HG02981 (cell line): ENCODE data around the gene FXYD5.
"Not testable (repeated sequence)": the region's sequence is repeated elsewhere in the genome, so short reads cannot be mapped to it uniquely, and the experiment has no call there.

ENCODE experiments used
- ATAC-seq: cut with Tn5 transposase; IDR thresholded peaks from one replicate; pipeline ENCODE4 v1.9.1; 2021; ENCODE audit warnings: mild to moderate bottlenecking, moderate library complexity; ENCODE audit not compliant: unreplicated experiment

Gene FXYD5

DNA sequence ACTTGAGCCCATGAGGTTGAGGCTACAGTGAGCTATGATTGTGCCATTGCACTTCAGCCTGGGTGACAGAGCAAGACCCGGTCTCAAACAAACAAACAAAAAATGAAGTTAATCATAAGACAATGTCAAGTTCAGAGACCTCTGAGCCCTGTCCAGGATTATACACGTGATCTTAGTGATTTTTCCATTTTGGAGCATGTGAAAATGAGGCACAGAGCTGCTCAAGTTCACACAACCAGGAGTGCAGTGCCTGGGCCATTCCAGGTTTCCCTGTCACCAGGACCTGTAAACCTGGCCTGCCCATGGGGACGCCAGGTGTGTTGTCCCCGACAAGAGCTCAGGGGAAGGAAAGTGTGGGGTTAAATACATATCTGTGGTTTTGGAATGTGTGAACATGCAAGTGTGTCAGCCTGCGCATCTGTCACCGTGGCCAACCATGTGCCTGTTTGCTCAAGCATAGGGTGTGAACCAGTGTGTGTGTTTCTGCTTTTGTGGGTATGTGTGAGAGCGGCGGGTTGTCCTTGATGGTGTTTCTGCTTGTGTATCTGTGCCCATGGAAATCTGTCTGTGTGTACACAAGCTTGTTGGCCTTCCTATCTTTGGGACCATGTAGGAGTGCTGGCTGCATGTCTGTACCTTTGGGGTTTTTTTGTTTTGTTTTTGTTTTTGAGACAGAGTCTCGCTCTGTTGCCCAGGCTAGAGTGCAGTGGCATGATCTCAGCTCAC lies 17.4 kb upstream of the FXYD5 start:
- ATAC-seq, result no peak

DNA sequence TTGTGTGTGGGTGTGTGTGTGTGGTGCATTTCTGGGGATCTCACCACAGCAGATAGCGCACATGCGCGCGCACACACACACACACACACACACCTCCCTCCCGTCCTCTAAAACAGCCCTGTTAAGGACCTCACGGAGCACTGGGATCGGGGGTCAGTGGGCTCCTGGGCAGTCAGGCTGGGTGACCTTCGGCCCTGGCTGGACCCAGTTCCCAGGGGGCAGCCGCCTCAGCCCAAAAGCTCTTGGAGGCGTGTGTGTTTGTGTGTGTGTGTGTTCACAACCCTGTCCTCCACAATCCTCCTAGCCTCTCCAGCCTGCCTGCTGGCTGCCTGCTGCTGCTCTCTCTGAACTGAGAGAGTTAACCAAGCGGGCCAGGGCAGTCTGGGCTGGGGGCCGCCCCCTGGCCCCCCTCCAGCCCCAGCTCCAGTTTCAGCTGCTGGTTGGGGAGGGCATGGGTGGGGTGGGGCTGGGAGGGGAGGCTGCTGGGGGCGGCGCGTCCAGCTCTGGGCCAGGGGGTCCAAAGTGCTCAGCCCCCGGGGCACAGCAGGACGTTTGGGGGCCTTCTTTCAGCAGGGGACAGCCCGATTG lies 16.1 kb upstream of the FXYD5 start, which contains the start of gene FXYD1:
Gene FXYD1 (plus strand): TSS at position 520 of the 588 bp plus-strand sequence. CDS start 1,256 bp downstream, outside the sequence.
- no peak for ATAC-seq

DNA sequence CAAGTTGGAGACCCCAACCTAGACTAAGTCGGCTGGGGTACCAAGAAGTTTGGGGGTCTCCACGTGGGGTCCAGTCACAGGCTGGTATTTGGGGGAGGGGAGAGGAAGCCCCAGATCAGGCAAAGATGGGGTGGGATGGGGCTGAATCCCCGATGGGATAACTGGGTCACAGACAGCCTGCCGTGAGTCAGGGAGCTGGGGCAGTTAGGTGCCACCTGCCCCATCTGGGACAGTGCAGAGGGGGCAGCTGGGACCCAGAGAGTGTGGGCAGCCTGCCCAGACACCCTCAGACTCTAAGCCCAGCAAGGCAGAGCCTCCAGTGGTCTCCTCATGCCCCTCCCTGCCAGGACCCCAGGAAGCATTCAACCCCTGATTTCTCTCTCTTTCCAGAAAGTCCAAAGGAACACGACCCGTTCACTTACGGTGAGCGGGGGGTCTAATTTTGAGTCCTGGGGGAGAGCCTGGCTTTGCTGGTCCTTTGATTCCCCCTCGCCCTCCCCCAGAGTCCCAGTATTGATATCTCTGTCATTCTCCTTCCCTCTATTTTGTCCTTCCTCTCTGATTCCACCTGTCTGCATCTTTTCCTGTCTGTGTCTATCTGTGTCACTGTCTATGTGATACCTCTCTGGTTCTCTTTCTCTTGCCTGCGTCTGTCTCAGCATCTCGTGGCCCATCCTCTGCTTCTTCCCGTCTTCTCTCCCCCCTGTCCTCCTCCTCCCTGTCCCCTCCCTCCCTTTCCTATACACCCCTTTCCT lies 14.2 kb upstream of the FXYD5 start:
- no peak for ATAC-seq

DNA sequence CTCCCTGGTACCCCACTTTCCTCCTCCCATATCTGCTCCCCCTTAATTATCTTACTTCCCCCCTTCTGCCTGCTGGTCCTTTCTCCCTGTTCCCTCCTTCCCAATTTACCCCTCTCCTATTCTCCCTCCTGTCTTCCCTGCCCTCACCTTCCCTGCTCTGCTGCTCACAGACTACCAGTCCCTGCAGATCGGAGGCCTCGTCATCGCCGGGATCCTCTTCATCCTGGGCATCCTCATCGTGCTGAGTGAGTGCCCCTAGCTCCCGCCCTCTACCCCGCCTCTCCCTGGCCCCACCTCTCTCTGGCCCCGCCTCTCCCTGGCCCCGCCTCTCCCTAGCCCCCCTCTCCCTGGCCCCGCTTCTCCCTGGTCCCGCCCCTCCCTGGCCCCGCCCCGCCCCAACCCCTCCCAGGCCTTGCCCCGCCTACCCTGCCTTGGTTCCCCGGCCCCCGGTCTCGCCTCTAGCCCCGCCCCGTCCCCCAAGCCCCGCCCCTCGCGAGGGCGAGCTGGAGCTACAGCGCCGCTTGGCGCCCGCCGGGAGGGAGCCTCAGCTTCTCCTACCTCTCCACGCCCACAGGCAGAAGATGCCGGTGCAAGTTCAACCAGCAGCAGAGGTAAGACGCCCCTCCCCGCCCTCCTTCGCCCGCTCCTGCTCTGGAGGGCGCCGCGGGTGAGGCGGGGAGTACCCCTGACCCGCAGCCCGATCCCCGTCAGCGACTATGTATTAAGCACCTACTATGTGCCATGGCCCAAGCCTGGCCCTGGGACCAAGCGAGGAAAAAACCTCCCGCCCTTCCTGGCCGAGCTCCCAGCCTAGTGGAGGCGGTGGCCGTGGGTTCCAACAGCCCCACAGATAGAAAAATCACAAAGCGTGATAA lies 13.3 kb upstream of the FXYD5 start:
- no peak for ATAC-seq

DNA sequence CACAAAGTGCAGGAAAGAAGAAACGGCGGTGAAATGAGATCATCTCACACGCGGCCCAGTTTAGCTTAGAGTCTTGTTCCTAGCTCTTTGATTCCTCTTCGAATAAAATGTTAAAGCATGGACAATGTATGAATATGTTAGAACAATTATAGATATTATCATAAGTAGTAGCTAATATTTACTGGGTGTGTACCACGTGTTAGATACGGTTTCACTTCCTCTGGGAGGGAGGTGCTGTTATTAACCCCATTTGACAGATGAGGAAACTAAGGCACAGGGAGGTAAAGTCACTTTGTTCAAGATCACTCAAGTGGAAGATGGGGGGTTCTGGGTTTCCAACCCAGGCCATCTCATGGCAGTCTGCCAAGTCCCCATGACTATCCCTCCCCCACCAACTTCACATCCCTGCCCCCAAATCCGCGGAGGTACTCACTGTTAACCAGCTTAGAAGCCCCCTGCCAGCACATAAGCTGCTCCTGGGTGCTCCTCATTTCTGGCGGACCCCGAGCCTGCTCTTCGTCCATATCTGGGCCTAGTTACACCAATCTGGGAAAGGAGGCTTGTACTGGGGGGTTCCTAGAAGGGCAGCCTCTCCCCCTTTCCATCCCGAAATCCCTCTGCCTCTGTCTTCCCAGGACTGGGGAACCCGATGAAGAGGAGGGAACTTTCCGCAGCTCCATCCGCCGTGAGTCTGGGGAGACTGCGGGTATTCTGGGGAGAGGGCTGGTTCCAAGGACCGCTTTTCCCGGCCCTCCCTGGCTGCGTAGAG lies 12.5 kb upstream of the FXYD5 start:
- no peak for ATAC-seq

DNA sequence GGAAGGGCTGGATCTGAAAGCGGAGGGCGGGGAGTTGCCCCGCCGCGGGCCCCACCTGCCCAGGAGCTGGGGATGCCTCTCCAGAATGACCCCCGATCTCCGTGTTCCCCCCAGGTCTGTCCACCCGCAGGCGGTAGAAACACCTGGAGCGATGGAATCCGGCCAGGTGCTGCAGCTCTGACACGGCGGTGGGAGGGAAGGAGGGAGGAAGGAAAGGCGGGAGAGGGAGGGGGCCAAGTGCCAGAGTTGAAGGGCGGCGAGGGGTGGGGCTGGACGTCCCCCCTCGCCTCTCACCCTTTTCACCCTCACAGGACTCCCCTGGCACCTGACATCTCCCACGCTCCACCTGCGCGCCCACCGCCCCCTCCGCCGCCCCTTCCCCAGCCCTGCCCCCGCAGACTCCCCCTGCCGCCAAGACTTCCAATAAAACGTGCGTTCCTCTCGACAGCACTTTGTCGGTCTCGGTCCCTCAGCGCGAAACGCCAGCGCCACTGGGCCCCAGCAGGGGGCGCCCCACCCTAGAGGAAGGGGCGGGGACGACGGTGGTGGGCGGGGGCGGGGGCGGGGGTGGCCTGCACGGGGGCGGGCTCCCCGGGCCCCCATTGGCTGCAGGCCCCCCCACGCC lies 11.8 kb upstream of the FXYD5 start:
- no peak for ATAC-seq

DNA sequence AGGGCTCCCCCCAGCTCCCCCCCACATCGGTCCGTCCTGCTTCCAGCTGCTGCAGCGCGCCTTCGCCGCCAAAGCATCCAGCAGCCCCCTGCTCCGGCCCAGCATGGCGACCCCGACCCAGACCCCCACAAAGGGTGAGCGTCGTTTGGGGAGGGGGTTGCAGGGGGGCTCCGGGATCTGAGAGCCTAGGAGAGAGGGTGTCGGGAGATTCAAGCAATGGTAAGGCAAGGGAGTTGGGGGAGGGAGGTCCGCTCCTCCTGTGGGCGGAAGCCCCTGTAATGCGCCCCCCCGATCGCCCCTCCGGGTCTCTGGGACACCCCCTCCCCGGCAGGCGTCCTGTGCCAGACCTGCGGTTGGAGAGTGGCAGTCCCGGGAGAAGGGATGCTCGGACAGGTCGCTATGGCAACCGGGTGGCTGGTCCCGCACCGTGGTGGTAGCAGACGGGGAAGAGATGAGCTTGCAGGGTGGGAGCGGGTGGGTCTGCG lies 11.3 kb upstream of the FXYD5 start, which contains the start of gene FXYD7:
Gene FXYD7 (plus strand): TSS at position 25 of the 485 bp plus-strand sequence. CDS start 79 bp downstream, at position 104.
- ATAC-seq, result no peak

DNA sequence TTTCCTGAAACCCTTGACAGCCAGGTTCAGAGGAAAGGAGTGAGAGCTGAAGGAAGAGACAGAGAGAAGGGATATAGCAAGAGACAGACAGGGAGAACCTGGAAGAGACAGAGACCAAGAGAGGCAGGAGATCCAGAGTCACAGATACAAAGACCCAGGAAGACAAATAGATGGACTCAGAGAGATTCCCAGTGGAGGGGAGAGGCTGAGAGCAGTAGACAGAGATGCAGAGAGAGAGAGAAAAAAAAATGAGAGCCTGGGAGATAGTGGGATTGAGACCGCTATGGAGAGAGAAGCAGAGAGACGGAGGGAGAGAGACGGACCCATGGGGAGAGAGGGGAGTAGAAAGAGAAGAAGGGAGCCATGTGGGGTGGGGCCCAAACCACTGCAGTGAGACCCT lies 10.7 kb upstream of the FXYD5 start:
- ATAC-seq, result no peak

DNA sequence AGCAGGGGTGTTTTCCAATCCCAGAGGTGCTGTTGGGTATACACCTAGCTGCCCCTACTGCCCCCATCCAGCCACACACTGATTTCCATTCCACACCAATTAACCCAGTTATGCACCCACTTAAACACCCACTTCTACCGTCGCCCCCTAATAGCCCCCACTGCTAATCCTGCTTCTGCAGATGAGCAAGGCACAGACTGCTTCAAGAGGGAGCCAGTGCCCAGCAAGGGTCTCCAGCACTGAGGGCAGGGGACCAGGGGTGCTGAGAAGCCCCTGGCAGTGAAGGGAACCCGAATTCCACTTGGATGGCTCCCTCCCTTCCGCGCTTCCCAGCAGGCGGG lies 10.3 kb upstream of the FXYD5 start:
- no peak for ATAC-seq

DNA sequence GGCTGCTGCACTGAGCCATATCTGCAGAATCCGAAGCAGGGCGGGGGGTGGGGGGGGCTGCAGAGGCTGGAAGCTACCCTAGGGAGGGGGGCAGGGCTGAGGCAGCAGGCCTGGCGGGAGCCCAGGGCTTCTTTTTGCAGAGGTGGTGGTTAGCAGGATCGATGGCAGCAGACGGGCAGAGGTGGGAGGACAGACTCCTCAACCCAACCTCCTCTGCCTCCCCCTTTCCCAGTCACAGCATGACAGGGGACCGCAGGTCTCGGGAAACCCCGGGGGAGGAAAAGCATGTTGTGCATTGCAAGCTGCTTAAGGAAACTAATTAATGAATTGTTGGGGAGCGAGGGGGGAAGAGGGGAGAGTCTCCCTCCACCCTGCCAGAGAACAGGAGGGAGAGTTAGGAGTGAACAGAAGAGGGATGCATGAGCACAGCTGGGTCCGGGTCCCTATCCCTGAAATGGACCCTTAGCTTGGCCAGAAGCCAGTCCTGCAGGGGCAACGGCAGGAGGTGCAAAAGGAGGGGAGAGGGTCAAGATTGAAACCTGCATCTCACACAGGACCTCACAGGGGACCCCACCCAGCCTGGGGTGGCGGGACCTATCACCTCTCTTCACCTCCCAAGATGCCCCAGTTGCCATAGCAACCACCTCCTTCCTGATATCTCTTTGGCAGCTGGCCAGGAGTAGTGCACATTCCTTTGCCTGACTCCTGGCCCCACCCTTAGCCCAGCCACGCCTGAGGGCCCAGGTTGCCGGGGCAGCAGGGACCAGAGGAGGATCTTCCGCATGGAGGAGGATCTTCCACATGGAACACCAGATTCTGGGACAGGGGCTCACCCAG lies 9.7 kb upstream of the FXYD5 start:
- ATAC-seq, result no peak

DNA sequence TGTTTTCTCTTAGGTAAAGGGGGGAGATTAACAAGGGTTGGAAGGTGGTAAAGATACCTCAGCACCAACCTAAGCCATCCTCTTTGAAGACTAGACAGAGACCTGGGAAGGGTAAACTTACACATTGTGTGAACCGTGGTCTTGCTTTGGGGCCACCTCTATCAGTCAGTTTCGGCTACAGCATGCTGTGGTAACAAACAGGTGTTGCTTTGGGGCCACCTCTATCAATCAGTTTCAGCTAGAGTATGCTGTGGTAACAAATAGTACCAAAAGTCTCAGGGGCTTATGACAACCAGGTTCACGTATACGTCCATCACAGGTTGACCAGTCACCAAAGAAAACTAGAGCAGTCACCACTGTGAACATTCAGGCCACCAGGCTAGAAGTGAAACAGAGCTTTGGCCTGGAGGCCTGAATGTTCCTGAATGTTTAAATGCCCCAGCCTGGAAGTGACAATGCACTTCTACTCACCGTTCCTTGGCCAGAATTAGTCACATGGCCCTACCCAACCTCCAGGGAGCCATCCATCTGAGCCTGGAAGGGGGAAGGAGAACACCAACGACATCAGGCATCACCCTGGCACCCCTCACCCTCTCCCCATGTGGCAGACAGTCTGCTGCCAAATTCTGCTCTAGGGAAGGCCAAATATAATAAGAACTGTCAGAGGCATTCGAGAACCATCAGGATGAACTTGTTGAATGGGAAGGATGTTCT lies 7.6 kb upstream of the FXYD5 start:
- no peak for ATAC-seq

DNA sequence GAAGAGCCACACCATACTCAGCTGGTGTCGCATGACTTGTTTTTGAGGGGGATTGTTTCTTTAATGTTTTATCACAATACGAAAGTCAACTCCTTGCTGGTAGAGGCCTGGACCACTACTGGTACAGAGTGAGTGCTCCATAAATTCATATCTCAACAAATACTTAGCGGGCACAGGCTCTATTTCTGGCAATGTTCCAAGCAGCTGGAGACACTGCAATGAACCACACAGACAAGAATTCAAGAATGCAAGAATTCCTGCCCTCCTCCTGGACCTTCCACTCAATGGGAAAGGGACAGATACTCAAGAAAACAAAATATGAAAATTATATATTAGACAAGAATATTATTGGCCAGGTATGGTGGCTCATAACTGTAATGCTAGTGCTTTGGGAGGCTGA lies 5.1 kb upstream of the FXYD5 start:
- ATAC-seq, result no peak

DNA sequence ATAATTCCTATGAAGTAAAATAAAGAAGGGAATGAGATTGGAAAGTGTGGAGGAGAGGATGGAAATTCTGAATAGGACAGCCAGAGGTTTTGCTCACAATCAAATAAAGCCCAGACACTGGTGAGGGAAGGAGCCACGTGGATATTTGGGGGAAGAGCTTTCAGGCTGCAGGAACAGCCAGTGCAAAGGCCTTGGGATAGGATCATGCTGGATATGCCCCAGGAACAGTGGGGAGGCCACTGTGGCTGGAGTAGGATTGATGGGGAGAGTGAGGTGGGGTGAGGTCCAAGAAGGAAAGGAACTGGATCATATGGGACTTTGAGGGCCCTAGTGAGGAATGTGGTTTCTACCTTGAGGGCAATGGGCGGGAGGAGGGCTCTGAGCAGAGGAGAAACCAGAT lies 4.1 kb upstream of the FXYD5 start:
- ATAC-seq, result no peak

DNA sequence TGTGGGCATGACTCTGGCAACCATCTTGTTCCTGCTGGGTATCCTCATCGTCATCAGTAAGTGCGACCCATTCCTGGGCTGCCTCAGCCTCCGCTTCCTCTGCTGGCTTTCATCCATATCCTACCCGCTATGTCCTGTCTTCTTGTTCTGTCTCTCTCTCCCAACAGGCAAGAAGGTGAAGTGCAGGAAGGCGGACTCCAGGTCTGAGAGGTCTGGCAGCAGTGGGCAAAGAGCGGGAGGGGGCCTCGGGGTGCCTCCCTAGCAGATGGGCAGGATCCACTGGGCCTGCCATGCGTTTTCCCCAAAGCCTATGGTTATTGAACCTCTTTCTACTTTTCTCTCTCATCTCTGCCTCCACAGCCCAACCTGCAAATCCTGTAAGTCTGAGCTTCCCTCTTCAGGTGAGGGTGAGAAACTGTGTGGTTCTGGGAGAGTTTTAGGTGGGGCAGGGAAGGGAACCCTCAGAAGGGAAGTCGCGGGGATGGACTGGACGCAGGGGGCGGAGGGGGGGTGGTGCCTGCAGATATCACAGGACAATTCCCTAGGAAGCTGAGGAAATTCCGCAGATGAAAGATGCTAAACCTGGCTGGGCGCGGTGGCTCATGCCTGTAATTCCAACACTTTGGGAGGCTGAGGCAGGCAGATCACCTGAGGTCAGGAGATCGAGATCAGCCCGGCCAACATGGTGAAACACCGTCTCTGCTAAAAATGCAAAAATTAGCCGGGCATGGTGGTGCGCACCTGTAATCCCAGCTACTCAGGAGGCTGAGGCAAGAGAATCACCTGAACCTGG lies 3.1 kb upstream of the FXYD5 start:
- no peak for ATAC-seq

DNA sequence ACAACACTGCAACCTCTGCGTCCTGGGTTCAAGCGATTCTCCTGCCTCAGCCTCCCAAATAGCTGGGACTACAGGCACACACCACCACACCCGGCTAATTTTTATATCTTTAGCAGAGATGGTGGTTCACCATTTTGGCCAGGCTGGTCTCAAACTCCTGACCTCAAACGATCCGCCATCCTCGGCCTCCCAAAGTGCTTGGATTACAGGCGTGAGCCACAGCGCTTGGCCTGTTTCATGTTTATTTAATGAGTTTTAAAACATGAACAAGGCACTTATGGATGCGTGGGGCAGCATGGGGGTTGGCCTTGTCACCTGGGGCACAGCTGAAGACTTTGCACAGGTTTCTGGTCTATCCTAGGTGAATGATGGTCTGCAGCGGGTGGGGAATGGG lies 1.4 kb upstream of the FXYD5 start:
- not testable (repeated sequence) for ATAC-seq

DNA sequence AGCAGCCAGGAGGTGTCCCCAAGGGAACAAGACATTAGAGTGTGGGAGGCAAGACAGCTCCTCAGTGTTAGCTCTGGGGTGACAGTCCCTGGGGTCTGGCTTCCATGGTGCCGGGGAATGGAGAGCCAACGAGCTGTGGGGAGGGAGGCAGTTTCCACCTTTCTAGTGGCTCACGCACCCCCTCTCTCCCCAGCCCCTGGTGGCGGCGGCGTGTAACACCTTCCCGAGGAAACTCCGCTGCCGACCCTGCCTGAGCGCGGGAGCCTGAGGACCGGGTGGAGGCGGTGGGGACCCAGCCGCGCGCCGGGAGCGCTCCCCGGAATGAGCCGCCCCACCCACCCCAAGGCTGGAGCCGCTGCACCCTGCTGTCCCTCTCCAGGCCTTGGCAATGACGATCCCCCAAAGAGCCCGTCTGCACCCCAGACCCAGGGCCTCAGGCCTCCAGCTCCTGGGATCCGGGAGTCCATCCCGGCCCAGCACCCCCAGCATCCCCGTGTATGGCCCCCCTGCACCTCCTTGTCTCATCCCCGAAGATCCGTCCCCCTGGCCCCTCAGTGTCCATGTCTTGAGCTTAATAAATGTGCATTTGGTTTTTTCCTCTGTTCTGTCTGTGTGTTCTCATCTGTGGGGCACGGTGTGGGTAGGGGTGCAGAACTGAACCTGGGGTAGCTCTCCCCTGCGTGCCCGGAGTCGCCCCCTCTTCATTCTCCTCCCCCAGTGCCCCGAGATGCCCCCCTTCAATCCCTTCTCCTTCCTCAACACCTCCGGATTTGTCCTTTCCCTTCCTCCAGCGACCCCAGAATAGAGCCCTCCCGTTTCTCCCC lies 622 bp upstream of the FXYD5 start:
- ATAC-seq, result no peak

DNA sequence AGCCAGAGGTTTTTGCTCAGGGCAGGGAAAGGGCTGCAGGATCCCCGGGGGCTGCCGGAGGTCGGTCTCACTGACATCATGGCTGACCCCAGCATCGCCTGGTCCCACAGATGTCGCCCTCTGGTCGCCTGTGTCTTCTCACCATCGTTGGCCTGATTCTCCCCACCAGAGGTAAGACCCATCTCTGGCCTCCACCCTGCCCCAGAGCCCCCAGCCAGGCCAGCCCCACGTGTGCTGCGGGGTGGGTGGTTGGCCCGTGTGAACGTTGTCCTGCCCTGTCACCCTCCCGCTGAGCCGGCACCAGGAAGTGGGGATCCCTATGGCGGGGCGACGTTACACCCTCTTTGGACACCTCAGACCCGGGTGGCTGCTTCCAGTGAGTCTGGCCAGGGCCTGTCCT lies 906 bp downstream of the FXYD5 start:
- ATAC-seq, result no peak
